Natural killer cell (primary cell): ENCODE data around the gene UQCC2. TPM values are rescaled to one million over a fixed set of nuclear protein-coding genes. Genes with fewer than 3 reads are reported as not detected.

Experiments
- ATAC-seq, 3 donors: fragments of 150-1000 bp in 2 of 3; fragments of 200-7000 bp in 1 of 3; cut with Tn5 transposase; 1 replicate in 1 of 3; 2 replicates in 2 of 3; pipeline ENCODE4 v1.10.0; 2021; ENCODE audit warnings: mild to moderate bottlenecking in 2 of 3, moderate library complexity in 2 of 3
- DNase-seq, 2 donors: peaks; one replicate each; pipeline versions ENCODE4 v3.0.0 to v3.0.0-alpha.2; 2013 to 2021; ENCODE audit warnings: mixed read lengths in 1 of 2
- H3K27ac ChIP-seq: one replicate; pipeline ENCODE4 v1.5.1; 2013; ENCODE audit warnings: mild to moderate bottlenecking, low read length
- H3K27me3 ChIP-seq: one replicate; pipeline ENCODE4 v1.6.1; 2013; ENCODE audit warnings: low read length; ENCODE audit not compliant: control insufficient read depth, insufficient read depth
- H3K36me3 ChIP-seq: one replicate; pipeline ENCODE4 v1.6.1; 2013; ENCODE audit warnings: low read length; ENCODE audit not compliant: control insufficient read depth, insufficient read depth
- H3K4me1 ChIP-seq: one replicate; pipeline ENCODE4 v1.6.1; 2013; ENCODE audit warnings: low read length; ENCODE audit not compliant: control insufficient read depth, insufficient read depth
- H3K4me3 ChIP-seq: one replicate; pipeline ENCODE4 v1.5.1; 2013; ENCODE audit warnings: low read length
- H3K9me3 ChIP-seq: one replicate; pipeline ENCODE4 v1.6.1; 2013; ENCODE audit warnings: low read length; ENCODE audit not compliant: control insufficient read depth, insufficient read depth
- H3K27ac Mint-ChIP-seq, 2 donors: one replicate each; pipeline ENCODE4 v1.8.0; 2022; ENCODE audit warnings: mild to moderate bottlenecking in 2 of 2, mixed read lengths in 2 of 2, moderate library complexity in 1 of 2
- H3K27me3 Mint-ChIP-seq, 2 donors: one replicate each; pipeline ENCODE4 v1.8.0; 2022; ENCODE audit warnings: low read depth in 2 of 2, mixed read lengths in 2 of 2
- H3K36me3 Mint-ChIP-seq: one replicate; pipeline ENCODE4 v1.8.0; 2022; ENCODE audit warnings: mixed read lengths
- H3K4me1 Mint-ChIP-seq, 2 donors: one replicate each; pipeline ENCODE4 v1.8.0; 2022; ENCODE audit warnings: mixed read lengths in 2 of 2
- H3K4me3 Mint-ChIP-seq: one replicate; pipeline ENCODE4 v1.8.0; 2022; ENCODE audit warnings: mild to moderate bottlenecking, moderate library complexity, mixed read lengths
- H3K9me3 Mint-ChIP-seq, 2 donors: one replicate each; pipeline ENCODE4 v1.8.0; 2022; ENCODE audit warnings: mixed read lengths in 2 of 2
- WGBS: methylation state at CpG from one replicate; pipeline ENCODE4 v1.1.7; 2013; ENCODE audit warnings: missing lambda C conversion rate; ENCODE audit not compliant: insufficient coverage; 5-methylcytosine and 5-hydroxymethylcytosine counted together
- intact Hi-C: fragments of 100-400 bp; cut with micrococcal nuclease; formaldehyde crosslinking; loops from one replicate; pipeline ENCODE4 v1.14.2; 2022
- total RNA-seq, 4 donors: library from RNA; stranded (reverse); fragments of 120-200 nt in 1 of 4; gene quantifications; one replicate each; pipeline versions ENCODE4 v1.2.3 to v1.2.4, GENCODE V29; 2013 to 2022
- TF ChIP-seq, protein P1 (sequence below): fragments of 200-600 bp; IDR thresholded peaks from one replicate; pipeline ENCODE4 v1.8.0; 2022; ENCODE audit warnings: antibody characterized with exemption

Gene UQCC2
- total RNA-seq, 3 donors from 2014 or later (not counting 1 experiment from before 2014, with no cell fraction given), result 15.8 to 19.6 (median 16.5) TPM

DNA sequence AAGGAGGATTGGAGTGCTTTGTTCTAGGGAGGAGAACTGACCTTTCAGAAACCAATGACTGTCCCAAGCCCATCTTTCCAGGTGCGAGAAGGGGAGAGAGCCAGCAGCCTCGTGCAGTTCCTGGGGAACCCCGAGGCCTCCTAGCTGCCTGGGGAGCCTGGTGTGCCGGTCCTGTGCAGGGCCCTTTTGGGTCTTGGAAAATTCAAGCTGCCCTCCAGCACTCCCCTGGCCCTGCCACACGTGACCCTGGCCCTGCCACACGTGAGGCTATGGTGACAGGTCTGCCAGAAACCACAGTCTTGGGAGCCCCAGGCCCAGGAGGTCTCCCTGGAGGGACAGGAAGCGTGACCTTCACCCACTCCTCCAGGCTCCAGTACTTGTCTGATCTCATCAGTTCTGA is 19.5 kb upstream of the UQCC2 start:
- WGBS, result 82% methylated on average over 6 of the region's 7 CpGs
- intact Hi-C loops, result no loop called here

DNA sequence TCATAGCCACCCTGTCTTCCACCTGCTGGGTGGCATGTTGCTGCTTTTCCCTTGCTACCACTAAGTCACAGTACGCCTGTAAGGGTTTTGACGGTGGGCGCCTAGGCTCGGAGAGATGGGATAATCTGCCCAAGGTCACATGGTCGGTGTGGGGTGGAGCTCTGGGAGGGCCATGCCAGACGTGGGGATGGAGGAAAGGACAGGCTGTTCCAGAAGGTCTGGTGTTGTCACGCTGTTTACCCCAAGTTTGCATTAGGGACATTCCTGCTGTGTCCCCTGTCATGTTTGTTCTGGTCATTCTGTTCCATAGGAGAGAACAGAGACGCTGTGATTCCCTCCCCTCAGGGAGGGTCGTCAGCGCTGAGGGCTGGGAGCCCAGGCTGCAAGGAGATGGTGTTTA is 19.1 kb upstream of the UQCC2 start:
- H3K27ac Mint-ChIP-seq, result no peak overlapping the region
- WGBS, result 88% methylated on average over 10 of the region's 10 CpGs

More for the DNA sequence above, 19.5 kb upstream of the UQCC2 start:
- no peaks in the 10 kb centered on the region for H3K9me3 ChIP-seq
- no peak overlapping the region for H3K4me3 Mint-ChIP-seq
- H3K36me3 ChIP-seq, result no peaks in the 10 kb centered on the region
- no peak for DNase-seq
- no peaks in the 10 kb centered on the region for H3K4me1 Mint-ChIP-seq
- no peaks in the 10 kb centered on the region for H3K27me3 Mint-ChIP-seq
- TF ChIP-seq, protein P1, sequence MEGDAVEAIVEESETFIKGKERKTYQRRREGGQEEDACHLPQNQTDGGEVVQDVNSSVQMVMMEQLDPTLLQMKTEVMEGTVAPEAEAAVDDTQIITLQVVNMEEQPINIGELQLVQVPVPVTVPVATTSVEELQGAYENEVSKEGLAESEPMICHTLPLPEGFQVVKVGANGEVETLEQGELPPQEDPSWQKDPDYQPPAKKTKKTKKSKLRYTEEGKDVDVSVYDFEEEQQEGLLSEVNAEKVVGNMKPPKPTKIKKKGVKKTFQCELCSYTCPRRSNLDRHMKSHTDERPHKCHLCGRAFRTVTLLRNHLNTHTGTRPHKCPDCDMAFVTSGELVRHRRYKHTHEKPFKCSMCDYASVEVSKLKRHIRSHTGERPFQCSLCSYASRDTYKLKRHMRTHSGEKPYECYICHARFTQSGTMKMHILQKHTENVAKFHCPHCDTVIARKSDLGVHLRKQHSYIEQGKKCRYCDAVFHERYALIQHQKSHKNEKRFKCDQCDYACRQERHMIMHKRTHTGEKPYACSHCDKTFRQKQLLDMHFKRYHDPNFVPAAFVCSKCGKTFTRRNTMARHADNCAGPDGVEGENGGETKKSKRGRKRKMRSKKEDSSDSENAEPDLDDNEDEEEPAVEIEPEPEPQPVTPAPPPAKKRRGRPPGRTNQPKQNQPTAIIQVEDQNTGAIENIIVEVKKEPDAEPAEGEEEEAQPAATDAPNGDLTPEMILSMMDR, result no peak
- no peaks in the 10 kb centered on the region for H3K36me3 Mint-ChIP-seq
- H3K27me3 ChIP-seq, result no peaks in the 10 kb centered on the region
- no peak overlapping the region for H3K27ac Mint-ChIP-seq
- H3K4me1 ChIP-seq, result no peaks in the 10 kb centered on the region
- H3K4me3 ChIP-seq, result no peak overlapping the region
- no peak for ATAC-seq
- no peaks in the 10 kb centered on the region for H3K9me3 Mint-ChIP-seq
- no peak overlapping the region for H3K27ac ChIP-seq

DNA sequence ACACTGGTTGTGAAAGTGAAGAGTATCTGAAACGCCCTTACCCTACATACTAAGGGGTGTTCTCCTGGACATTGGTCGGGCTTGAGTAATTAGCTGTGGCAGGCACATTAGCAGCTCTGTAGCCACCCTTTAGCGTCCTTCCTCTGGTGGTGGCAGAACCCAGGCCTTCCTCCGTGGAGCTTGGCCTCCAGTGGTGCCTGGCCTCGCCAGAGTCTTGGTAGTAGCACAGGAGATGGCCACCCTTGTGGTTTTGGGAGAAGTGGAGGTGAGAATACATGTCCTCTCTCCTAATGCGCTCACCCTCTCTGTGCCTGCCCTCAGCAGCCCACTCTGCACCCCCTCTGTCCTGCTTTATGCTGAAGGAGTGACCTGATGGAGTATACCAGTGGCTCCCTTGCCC is 17.6 kb upstream of the UQCC2 start:
- WGBS, result 80% methylated on average over 5 of the region's 6 CpGs
- TF ChIP-seq, protein P1, result no peak
- Histone ChIP-seq H3K4me3 (no peak overlapping the region), H3K27me3 (no peaks in the 10 kb centered on the region), H3K9me3 (no peaks in the 10 kb centered on the region), H3K4me1 (no peaks in the 10 kb centered on the region), H3K36me3 (no peaks in the 10 kb centered on the region), H3K27ac (no peak overlapping the region)
- Mint-ChIP-seq H3K9me3 (no peaks in the 10 kb centered on the region), H3K4me1 (no peaks in the 10 kb centered on the region), H3K36me3 (no peaks in the 10 kb centered on the region), H3K4me3 (no peak overlapping the region), H3K27ac (no peak overlapping the region), H3K27me3 (peaks cover 0 to 8% of the 10 kb centered on the region in 2 donors)
- ATAC-seq (no peak), DNase-seq (no peak)
- intact Hi-C loops, result no loop called here

More for the DNA sequence above, 19.1 kb upstream of the UQCC2 start:
- ATAC-seq (no peak), DNase-seq (no peak)
- Histone ChIP-seq H3K4me1 (no peaks in the 10 kb centered on the region), H3K4me3 (no peak overlapping the region), H3K27me3 (no peaks in the 10 kb centered on the region), H3K36me3 (no peaks in the 10 kb centered on the region), H3K9me3 (no peaks in the 10 kb centered on the region), H3K27ac (no peak overlapping the region)
- TF ChIP-seq, protein P1, result no peak
- Mint-ChIP-seq H3K4me3 (no peak overlapping the region), H3K4me1 (no peaks in the 10 kb centered on the region), H3K9me3 (no peaks in the 10 kb centered on the region), H3K36me3 (no peaks in the 10 kb centered on the region), H3K27me3 (no peaks in the 10 kb centered on the region)
- intact Hi-C loops, result no loop called here

DNA sequence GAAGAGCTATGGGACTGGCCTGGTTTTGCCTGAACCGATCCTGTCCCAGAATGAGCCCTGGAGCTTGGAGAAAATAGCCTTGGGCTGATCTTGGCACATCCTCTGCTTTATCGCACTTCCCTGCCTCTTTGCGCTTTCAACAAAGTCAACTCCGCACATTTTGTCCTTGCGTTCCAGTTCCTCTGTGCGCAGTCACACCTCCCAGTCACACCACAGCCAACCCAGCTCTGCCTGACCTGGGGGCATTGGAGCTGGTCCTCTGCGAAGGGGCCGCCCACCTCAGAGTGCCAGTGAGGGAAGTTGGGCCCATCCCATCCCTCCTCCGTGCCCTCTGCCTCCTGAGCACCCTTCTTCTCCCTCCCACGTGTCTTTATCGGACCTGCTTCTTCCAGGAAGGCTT is 16.9 kb upstream of the UQCC2 start:
- Histone ChIP-seq H3K27me3 (no peaks in the 10 kb centered on the region), H3K9me3 (no peaks in the 10 kb centered on the region), H3K36me3 (no peaks in the 10 kb centered on the region), H3K4me1 (no peaks in the 10 kb centered on the region), H3K27ac (no peak overlapping the region), H3K4me3 (no peak overlapping the region)
- ATAC-seq (no peak), DNase-seq (no peak)
- WGBS, result 91% methylated on average over 11 of the region's 11 CpGs
- Mint-ChIP-seq H3K27me3 (peaks cover 3 to 14% of the 10 kb centered on the region in 2 donors), H3K36me3 (no peaks in the 10 kb centered on the region), H3K27ac (no peak overlapping the region), H3K9me3 (no peaks in the 10 kb centered on the region), H3K4me3 (no peak overlapping the region), H3K4me1 (no peaks in the 10 kb centered on the region)
- TF ChIP-seq, protein P1, result no peak
- intact Hi-C loops, result no loop called here
